ENCODE data around the gene PROSER3. TPM values are rescaled to one million over a fixed set of nuclear protein-coding genes. Genes with fewer than 3 reads are reported as not detected.

The PROSER3 gene
- total RNA-seq, 1 experiment from 2014 or later, result 37.3 TPM

- CTCF ChIA-PET, result interaction anchor here (0.6 kb wide), 1 partner anchor 47 kb away, joined by 4 read pairs; no protein-coding TSS in a partner anchor
These were observed 19.1 kb upstream of the PROSER3 start for GRCh38 chr19:35738887-35739229.

DNA sequence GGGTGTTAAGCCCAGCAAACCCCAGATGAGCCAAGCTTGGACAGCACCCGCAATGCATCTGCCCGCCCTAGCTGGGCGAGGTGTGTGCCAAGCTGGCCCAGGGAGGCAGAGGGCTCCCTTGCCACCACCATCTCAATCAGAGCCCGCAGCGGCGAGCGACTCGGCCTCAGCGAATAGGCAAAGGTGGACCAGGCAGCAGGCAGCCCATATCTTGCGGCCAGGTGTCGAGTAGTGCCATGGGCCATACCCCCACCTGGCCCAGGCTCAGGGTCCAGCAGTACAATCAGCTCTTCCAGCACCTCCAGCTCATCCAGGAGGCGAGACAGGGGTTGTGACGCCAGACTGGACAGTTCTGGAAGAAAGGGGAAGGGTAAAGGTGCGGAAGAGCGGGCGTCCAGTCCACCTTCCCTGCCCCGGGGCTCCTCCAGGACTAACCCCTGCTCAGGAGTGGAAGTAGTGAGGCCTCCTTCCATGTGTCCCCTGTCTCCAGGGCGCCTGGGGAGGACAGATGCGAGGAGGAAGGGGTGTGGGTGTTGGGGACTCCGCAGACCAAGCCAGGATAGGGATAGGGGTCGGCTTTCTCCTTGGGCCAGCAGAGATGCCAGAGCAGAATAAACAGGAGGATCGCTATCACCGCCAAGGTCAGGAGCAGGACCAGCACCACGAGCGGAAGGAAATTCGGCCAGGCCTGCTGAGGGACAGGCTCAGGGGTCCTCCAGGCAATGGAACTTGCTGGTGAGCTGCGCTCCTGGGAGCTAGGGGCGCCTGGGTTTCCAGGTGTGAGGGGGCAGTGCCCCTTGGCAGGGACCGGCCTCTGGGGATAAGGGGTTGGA, 18.5 kb upstream of the PROSER3 start:
- intact Hi-C loops (cut with micrococcal nuclease), result no loop called here
- BruUV-seq (replicated peaks), result no TSS peak
- H3K27ac Mint-ChIP-seq (ENCODE audit: low read depth, unreplicated experiment), result no peak overlapping the region
- no peak for DNase-seq (ENCODE audit: unreplicated experiment)
- H3K4me1 Mint-ChIP-seq (ENCODE audit: insufficient read depth, unreplicated experiment), result peaks cover 8% of the 10 kb centered on the region
- H3K9me3 Mint-ChIP-seq (ENCODE audit: unreplicated experiment), result no peaks in the 10 kb centered on the region
- POLR2A ChIA-PET, result interaction anchor here (1.0 to 2.0 kb wide), 8 partner anchors 9 to 95 kb away, joined by 3 to 9 read pairs (median 4); partner anchors contain the start of gene LIN37
- H3K4me3 Mint-ChIP-seq (ENCODE audit: unreplicated experiment), result peak overlapping the region; percentile 72
- no peaks in the 10 kb centered on the region for H3K27me3 Mint-ChIP-seq (ENCODE audit: insufficient read depth, unreplicated experiment)
- TF ChIP-seq, protein P1, sequence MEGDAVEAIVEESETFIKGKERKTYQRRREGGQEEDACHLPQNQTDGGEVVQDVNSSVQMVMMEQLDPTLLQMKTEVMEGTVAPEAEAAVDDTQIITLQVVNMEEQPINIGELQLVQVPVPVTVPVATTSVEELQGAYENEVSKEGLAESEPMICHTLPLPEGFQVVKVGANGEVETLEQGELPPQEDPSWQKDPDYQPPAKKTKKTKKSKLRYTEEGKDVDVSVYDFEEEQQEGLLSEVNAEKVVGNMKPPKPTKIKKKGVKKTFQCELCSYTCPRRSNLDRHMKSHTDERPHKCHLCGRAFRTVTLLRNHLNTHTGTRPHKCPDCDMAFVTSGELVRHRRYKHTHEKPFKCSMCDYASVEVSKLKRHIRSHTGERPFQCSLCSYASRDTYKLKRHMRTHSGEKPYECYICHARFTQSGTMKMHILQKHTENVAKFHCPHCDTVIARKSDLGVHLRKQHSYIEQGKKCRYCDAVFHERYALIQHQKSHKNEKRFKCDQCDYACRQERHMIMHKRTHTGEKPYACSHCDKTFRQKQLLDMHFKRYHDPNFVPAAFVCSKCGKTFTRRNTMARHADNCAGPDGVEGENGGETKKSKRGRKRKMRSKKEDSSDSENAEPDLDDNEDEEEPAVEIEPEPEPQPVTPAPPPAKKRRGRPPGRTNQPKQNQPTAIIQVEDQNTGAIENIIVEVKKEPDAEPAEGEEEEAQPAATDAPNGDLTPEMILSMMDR (IDR thresholded peaks at IDR 0.05; ENCODE audit: unreplicated experiment), result no peak
- peaks cover 32% of the 10 kb centered on the region for H3K36me3 Mint-ChIP-seq (ENCODE audit: insufficient read depth, unreplicated experiment)
- CTCF ChIA-PET, result interaction anchor here (0.6 kb wide), 2 partner anchors 45 to 47 kb away, joined by 4 to 5 read pairs; no protein-coding TSS in a partner anchor

More at GRCh38 chr19:35738887-35739229, 19.1 kb upstream of the PROSER3 start:
- H3K36me3 Mint-ChIP-seq (ENCODE audit: insufficient read depth, unreplicated experiment), result peaks cover 33% of the 10 kb centered on the region
- POLR2A ChIA-PET, result no interaction called here
- no peak for DNase-seq (ENCODE audit: unreplicated experiment)
- BruUV-seq (replicated peaks), result no TSS peak
- intact Hi-C loops (cut with micrococcal nuclease), result no loop called here
- H3K9me3 Mint-ChIP-seq (ENCODE audit: unreplicated experiment), result no peaks in the 10 kb centered on the region
- peak overlapping the region; percentile 12 for H3K4me3 Mint-ChIP-seq (ENCODE audit: unreplicated experiment)
- no peaks in the 10 kb centered on the region for H3K27me3 Mint-ChIP-seq (ENCODE audit: insufficient read depth, unreplicated experiment)
- peaks cover 5% of the 10 kb centered on the region for H3K4me1 Mint-ChIP-seq (ENCODE audit: insufficient read depth, unreplicated experiment)
- no peak overlapping the region for H3K27ac Mint-ChIP-seq (ENCODE audit: low read depth, unreplicated experiment)
- TF ChIP-seq, protein P1 (IDR thresholded peaks at IDR 0.05; ENCODE audit: unreplicated experiment), result no peak

- peak overlapping the region; percentile 72 for H3K4me3 Mint-ChIP-seq (ENCODE audit: unreplicated experiment)
- no TSS peak for BruUV-seq (replicated peaks)
- no peak for DNase-seq (ENCODE audit: unreplicated experiment)
- intact Hi-C loops (cut with micrococcal nuclease), result no loop called here
- no peaks in the 10 kb centered on the region for H3K27me3 Mint-ChIP-seq (ENCODE audit: insufficient read depth, unreplicated experiment)
- no peaks in the 10 kb centered on the region for H3K9me3 Mint-ChIP-seq (ENCODE audit: unreplicated experiment)
- CTCF ChIA-PET, result interaction anchor here (0.6 kb wide), 1 partner anchor 46 kb away, joined by 5 read pairs; no protein-coding TSS in a partner anchor
- no peak overlapping the region for H3K27ac Mint-ChIP-seq (ENCODE audit: low read depth, unreplicated experiment)
- peaks cover 11% of the 10 kb centered on the region for H3K4me1 Mint-ChIP-seq (ENCODE audit: insufficient read depth, unreplicated experiment)
- TF ChIP-seq, protein P1 (IDR thresholded peaks at IDR 0.05; ENCODE audit: unreplicated experiment), result no peak
- POLR2A ChIA-PET, result interaction anchor here (0.6 to 2.0 kb wide), 11 partner anchors 9 to 96 kb away, joined by 3 to 9 read pairs (median 3); partner anchors contain the start of gene LIN37
- peaks cover 33% of the 10 kb centered on the region for H3K36me3 Mint-ChIP-seq (ENCODE audit: insufficient read depth, unreplicated experiment)
These were observed 17.9 kb upstream of the PROSER3 start for GRCh38 chr19:35740108-35740422.

GRCh38 chr19:35740423-35741202, 17.4 kb upstream of the PROSER3 start:
- intact Hi-C loops (cut with micrococcal nuclease), result no loop called here
- peak; percentile 98 for DNase-seq (ENCODE audit: unreplicated experiment)
- no peaks in the 10 kb centered on the region for H3K27me3 Mint-ChIP-seq (ENCODE audit: insufficient read depth, unreplicated experiment)
- BruUV-seq (replicated peaks), result no TSS peak
- TF ChIP-seq, protein P1 (IDR thresholded peaks at IDR 0.05; ENCODE audit: unreplicated experiment), result no peak
- H3K9me3 Mint-ChIP-seq (ENCODE audit: unreplicated experiment), result no peaks in the 10 kb centered on the region
- peak overlapping the region; percentile 72 for H3K4me3 Mint-ChIP-seq (ENCODE audit: unreplicated experiment)
- H3K27ac Mint-ChIP-seq (ENCODE audit: low read depth, unreplicated experiment), result no peak overlapping the region
- peaks cover 39% of the 10 kb centered on the region for H3K36me3 Mint-ChIP-seq (ENCODE audit: insufficient read depth, unreplicated experiment)
- ChIA-PET POLR2A (interaction anchor here (0.6 to 2.0 kb wide), 14 partner anchors 8 to 162 kb away, joined by 3 to 9 read pairs (median 3); partner anchors contain the start of gene LIN37), CTCF (no interaction called here)
- H3K4me1 Mint-ChIP-seq (ENCODE audit: insufficient read depth, unreplicated experiment), result peaks cover 11% of the 10 kb centered on the region
